OCI-LY1 (cell line): ENCODE measurements around the gene PARD3.

Source experiments
- H2AFZ ChIP-seq: fragments of 200-600 bp; sonication (generic), shearing (Covaris generic); 2 replicates; pipeline ENCODE4 v1.6.0; 2014; ENCODE audit warnings: antibody characterized with exemption, mild to moderate bottlenecking, low read length
- H3F3A ChIP-seq: fragments of 200-600 bp; sonication (generic), shearing (Covaris generic); 2 replicates; pipeline ENCODE4 v1.6.0; 2014; ENCODE audit warnings: mild to moderate bottlenecking, antibody characterized with exemption, low read length, moderate library complexity; ENCODE audit not compliant: insufficient read depth
- H3K27ac ChIP-seq: fragments of 200-600 bp; sonication (generic); 2 replicates; pipeline ENCODE4 v1.5.1; 2014; ENCODE audit warnings: low read length, mixed run types, mild to moderate bottlenecking, low read depth; ENCODE audit not compliant: poor library complexity, severe bottlenecking
- H3K27me3 ChIP-seq: fragments of 200-600 bp; sonication (generic); 2 replicates; pipeline ENCODE4 v1.6.0; 2014; ENCODE audit warnings: antibody characterized with exemption, mild to moderate bottlenecking, low read length, moderate library complexity; ENCODE audit not compliant: insufficient read depth
- H3K36me3 ChIP-seq: fragments of 200-600 bp; sonication (generic); 2 replicates; pipeline ENCODE4 v1.6.1; 2014; ENCODE audit warnings: mild to moderate bottlenecking, antibody characterized with exemption, low read length, moderate library complexity, mixed read lengths; ENCODE audit not compliant: insufficient read depth
- H3K4me1 ChIP-seq: fragments of 200-600 bp; sonication (generic); 2 replicates; pipeline ENCODE4 v1.5.1; 2014; ENCODE audit warnings: mild to moderate bottlenecking, low read length, moderate library complexity; ENCODE audit not compliant: insufficient read depth, severe bottlenecking
- H3K4me2 ChIP-seq: fragments of 200-600 bp; sonication (generic), shearing (Covaris generic); 2 replicates; pipeline ENCODE4 v1.6.1; 2014; ENCODE audit warnings: low read length
- H3K4me3 ChIP-seq: fragments of 200-600 bp; sonication (generic); 2 replicates; pipeline ENCODE4 v1.5.1; 2014; ENCODE audit warnings: low read length, low read depth, mild to moderate bottlenecking, mixed read lengths; ENCODE audit not compliant: poor library complexity, severe bottlenecking
- H3K79me2 ChIP-seq: fragments of 200-600 bp; shearing (Covaris generic); 2 replicates; pipeline ENCODE4 v1.6.1; 2016; ENCODE audit warnings: mixed run types, low read length, mixed read lengths; ENCODE audit not compliant: insufficient read depth
- H3K9ac ChIP-seq: fragments of 200-600 bp; sonication (generic), shearing (Covaris generic); 2 replicates; pipeline ENCODE4 v1.6.1; 2014; ENCODE audit warnings: mild to moderate bottlenecking, low read length, mixed read lengths
- H3K9me2 ChIP-seq: fragments of 200-600 bp; sonication (generic), shearing (Covaris generic); 2 replicates; pipeline ENCODE4 v1.6.1; 2014; ENCODE audit warnings: low read depth, mild to moderate bottlenecking, low read length, mixed read lengths
- H3K9me3 ChIP-seq: fragments of 200-600 bp; shearing (Covaris generic); 2 replicates; pipeline ENCODE4 v1.6.1; 2014; ENCODE audit warnings: low read length, mixed read lengths
- H4K20me1 ChIP-seq: fragments of 200-600 bp; sonication (generic), shearing (Covaris generic); 2 replicates; pipeline ENCODE4 v1.6.0; 2016; ENCODE audit warnings: mild to moderate bottlenecking, low read length; ENCODE audit not compliant: insufficient read depth
- CTCF ChIP-seq: fragments of 200-600 bp; sonication (generic), shearing (Covaris generic); IDR thresholded peaks from 2 replicates; pipeline ENCODE4 v1.5.1; 2017; ENCODE audit warnings: mild to moderate bottlenecking, antibody characterized with exemption, low read length, moderate library complexity, mixed read lengths
- EZH2 ChIP-seq: fragments of 200-600 bp; sonication (generic), shearing (Covaris generic); IDR thresholded peaks from 2 replicates; pipeline ENCODE4 v1.8.0; 2017; ENCODE audit warnings: borderline replicate concordance, mixed run types, mild to moderate bottlenecking, antibody characterized with exemption, low read length, moderate library complexity, mixed read lengths

PARD3 gene

GRCh38 chr10:34426041-34426440 is 389.1 kb downstream of the PARD3 start:
- Histone ChIP-seq H3K27ac (no peak overlapping the region), H3K9ac (no peak overlapping the region), H3K4me2 (no peak overlapping the region), H3K4me3 (no peak overlapping the region), H3K4me1 (no peaks in the 10 kb centered on the region), H2AFZ (no peak overlapping the region), H3K9me2 (no peaks in the 10 kb centered on the region), H3K27me3 (no peaks in the 10 kb centered on the region), H3K79me2 (no peaks in the 10 kb centered on the region), H3K9me3 (no peaks in the 10 kb centered on the region), H3K36me3 (no peaks in the 10 kb centered on the region), H4K20me1 (no peaks in the 10 kb centered on the region), H3F3A (no peaks in the 10 kb centered on the region)
- TF ChIP-seq EZH2: no peak
- TF ChIP-seq CTCF: no peak

DNA sequence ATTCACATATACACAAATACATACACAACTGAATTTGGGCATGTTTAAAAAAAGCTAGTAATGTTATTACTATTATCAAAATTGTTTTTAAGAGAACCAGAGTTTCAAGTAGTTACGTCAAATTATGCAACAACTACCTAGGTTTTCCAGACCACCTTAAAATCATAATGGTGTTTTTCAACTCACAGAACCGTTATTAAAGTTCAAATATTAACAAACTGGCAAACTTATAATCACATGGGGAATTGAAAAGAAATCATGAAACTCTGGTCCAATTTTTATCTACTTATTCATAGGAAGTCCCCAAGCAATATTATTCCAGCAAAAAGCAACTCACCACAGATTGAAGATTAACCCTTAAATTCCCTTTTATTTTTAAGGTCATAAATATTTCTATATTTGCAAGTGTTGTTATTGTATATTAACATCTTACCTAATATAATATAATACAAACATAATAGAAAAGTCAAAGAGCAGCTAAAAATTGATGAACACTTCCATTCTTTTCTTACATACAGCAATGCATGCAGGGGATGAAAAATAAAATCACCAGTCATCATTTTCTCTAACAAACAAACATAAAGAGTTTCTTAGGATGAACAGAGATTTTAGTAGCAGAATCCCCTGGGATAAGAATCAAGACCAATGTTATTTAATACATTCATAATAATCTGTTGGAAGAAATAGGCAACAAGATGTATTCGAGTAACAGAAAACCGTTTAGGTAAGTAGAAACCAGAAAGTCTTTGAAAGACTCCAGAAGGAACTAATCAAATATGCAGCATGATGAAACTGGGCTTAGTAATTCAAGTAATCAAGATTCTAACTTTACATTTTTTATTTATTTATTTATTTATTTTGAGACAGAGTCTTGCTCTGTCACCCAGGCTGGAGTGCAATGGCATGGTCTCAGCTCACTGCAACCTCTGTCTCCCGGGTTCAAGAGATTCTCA is 391.1 kb downstream of the PARD3 start:
- Histone ChIP-seq H2AFZ (no peak overlapping the region), H3F3A (no peaks in the 10 kb centered on the region)

GRCh38 chr10:34420795-34421194 is 394.3 kb downstream of the PARD3 start:
- TF ChIP-seq EZH2 (no peak), CTCF (no peak)
- Histone ChIP-seq H3K36me3 (no peaks in the 10 kb centered on the region), H2AFZ (no peak overlapping the region), H4K20me1 (no peaks in the 10 kb centered on the region), H3K9ac (no peak overlapping the region), H3K4me3 (no peak overlapping the region), H3K4me2 (no peak overlapping the region), H3K27me3 (no peaks in the 10 kb centered on the region), H3F3A (no peaks in the 10 kb centered on the region), H3K79me2 (no peaks in the 10 kb centered on the region), H3K9me3 (no peaks in the 10 kb centered on the region), H3K4me1 (no peaks in the 10 kb centered on the region), H3K9me2 (no peaks in the 10 kb centered on the region), H3K27ac (no peak overlapping the region)

More for the DNA sequence above, 391.1 kb downstream of the PARD3 start:
- Histone ChIP-seq H3K27me3 (no peaks in the 10 kb centered on the region), H3K36me3 (no peaks in the 10 kb centered on the region), H3K4me3 (no peak overlapping the region), H3K27ac (no peak overlapping the region), H3K4me2 (no peak overlapping the region), H4K20me1 (no peaks in the 10 kb centered on the region), H3K9ac (no peak overlapping the region), H3K4me1 (no peaks in the 10 kb centered on the region), H3K9me2 (no peaks in the 10 kb centered on the region), H3K79me2 (no peaks in the 10 kb centered on the region), H3K9me3 (no peaks in the 10 kb centered on the region)
- TF ChIP-seq CTCF (no peak), EZH2 (no peak)
